Glutamatergic neuron (in vitro differentiated cells): ENCODE measurements around the gene COQ7. TPM values are rescaled to one million over a fixed set of nuclear protein-coding genes. Genes with fewer than 3 reads are reported as not detected.

Experiments
- total RNA-seq: library from RNA; stranded (reverse); fragmentation: NEBNext Ultra II Directional; extraction: Animal tissue kit (Norgen Biotek cat#: 25700); gene quantifications from one replicate; pipeline ENCODE4 v1.2.1, GENCODE V29; 2021; ENCODE audit not compliant: unreplicated experiment

The COQ7 gene
- total RNA-seq, 1 donor from 2014 or later: 21.3 TPM

Other genes with a start within 250 kb of the COQ7 start
- 82.1 TPM for gene SMG1, start 141.2 kb upstream of the COQ7 start, total RNA-seq
- 2.5 TPM for gene TMC7, start 83.7 kb upstream of the COQ7 start, total RNA-seq
- 3.4 TPM for gene ITPRIPL2, start 46.4 kb downstream of the COQ7 start, total RNA-seq
- gene SYT17, start 100.6 kb downstream of the COQ7 start, total RNA-seq: 10.0 TPM
- not detected for gene CLEC19A, start 218.1 kb downstream of the COQ7 start, total RNA-seq